HL-60 (cell line): ENCODE measurements around the gene KIFC3.

Source experiments
- CTCF ChIP-seq: IDR thresholded peaks from one replicate; pipeline ENCODE4 v1.5.1; 2011; ENCODE audit warnings: low read length, control low read depth, inconsistent platforms; ENCODE audit not compliant: insufficient read depth
- POLR2AphosphoS5 ChIP-seq: IDR thresholded peaks from 2 replicates; pipeline ENCODE4 v1.6.1; 2012; ENCODE audit warnings: low read depth
- SPI1 ChIP-seq: IDR thresholded peaks from 2 replicates; pipeline ENCODE4 v1.6.1; 2012; ENCODE audit warnings: low read depth, mild to moderate bottlenecking, borderline replicate concordance

- TF ChIP-seq CTCF: no peak
- no peak for TF ChIP-seq SPI1
- TF ChIP-seq POLR2AphosphoS5: no peak
Measured at GRCh38 chr16:57763285-57764005, 38.8 kb downstream of the KIFC3 start.
